Dermis blood vessel endothelial cell (primary cell): ENCODE data around the gene ABCA4. TPM values are rescaled to one million over a fixed set of nuclear protein-coding genes. Genes with fewer than 3 reads are reported as not detected.
"Not testable (repeated sequence)": the region's sequence is repeated elsewhere in the genome, so short reads cannot be mapped to it uniquely, and the experiment has no call there.

Experiments
- DNase-seq: peaks from one replicate; pipeline ENCODE4 v3.0.0; 2010
- total RNA-seq: library from RNA; depleted of rRNA; stranded (reverse); fragments of >200 nt; gene quantifications from 2 replicates; pipeline ENCODE4 v1.2.3, GENCODE V29; 2014

ABCA4 gene
- total RNA-seq, 1 donor from 2014 or later = 113 TPM

GRCh38 chr1:93972341-93972740 is 148.6 kb downstream of the ABCA4 start:
- DNase-seq = no peak

GRCh38 chr1:93969887-93970286 is 151.1 kb downstream of the ABCA4 start:
- no peak for DNase-seq

DNA sequence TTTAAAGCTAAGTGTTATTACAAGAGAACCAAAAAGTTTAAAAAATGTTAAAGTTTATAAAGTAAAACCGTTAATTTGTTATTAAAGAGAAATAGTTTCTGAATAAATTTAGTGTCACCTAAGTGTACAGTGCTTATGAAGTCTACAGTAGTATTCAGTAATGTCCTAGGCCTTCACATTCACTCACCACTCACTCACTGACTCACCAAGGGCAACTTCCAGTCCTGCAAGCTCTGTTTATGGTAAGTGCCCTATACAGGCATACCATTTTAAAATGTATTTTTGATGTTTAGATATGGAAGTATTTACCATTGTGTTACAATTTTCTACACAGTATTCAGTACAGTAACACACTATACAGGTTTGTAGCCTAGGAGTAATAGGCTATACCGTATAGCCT is 151.6 kb downstream of the ABCA4 start:
- no peak for DNase-seq

GRCh38 chr1:93967306-93967705 is 153.6 kb downstream of the ABCA4 start:
- peak; percentile 42 for DNase-seq

- peak; percentile 15 for DNase-seq
Measured at GRCh38 chr1:93965888-93966287, 155.1 kb downstream of the ABCA4 start.

DNA sequence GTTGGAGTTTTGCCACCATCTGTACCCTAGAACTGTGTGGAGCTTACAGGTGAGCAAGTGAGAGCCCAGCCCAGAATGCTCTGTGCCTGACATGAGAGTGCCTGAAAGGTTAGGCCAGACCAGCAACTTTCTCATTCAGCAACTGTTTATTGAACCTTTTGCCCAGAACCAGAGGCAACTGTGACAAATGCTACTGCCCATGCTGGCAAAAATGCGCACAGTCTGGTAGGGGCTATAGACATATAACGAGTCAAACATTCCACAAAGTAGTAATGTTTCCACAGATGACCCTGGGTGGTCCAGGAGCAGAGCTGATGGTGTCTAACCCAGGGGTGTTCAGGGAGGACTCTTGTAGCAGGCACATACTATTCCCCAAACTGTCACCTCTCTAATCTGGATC is 155.7 kb downstream of the ABCA4 start:
- DNase-seq = no peak

DNA sequence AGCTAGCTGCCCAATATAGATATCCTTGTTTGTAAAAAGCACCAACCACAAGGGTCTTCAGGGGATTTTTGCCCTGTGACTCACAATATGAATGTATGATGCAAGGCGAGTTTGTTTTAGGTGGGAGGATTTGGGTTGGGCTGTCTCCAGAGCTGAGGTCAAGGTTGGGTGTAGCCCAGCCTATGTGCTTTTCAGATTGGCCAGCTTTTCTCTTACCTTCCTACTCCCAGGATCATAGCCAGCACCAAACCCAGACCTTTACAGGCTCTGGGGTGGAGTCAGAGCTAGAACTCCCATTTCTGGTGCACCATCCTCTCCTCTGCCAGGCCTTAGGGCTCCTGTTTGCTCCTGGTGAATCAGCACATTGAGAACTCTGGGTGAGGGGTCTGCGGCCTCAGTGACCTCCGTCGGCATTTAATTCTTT is 156.2 kb downstream of the ABCA4 start:
- DNase-seq = no peak

DNA sequence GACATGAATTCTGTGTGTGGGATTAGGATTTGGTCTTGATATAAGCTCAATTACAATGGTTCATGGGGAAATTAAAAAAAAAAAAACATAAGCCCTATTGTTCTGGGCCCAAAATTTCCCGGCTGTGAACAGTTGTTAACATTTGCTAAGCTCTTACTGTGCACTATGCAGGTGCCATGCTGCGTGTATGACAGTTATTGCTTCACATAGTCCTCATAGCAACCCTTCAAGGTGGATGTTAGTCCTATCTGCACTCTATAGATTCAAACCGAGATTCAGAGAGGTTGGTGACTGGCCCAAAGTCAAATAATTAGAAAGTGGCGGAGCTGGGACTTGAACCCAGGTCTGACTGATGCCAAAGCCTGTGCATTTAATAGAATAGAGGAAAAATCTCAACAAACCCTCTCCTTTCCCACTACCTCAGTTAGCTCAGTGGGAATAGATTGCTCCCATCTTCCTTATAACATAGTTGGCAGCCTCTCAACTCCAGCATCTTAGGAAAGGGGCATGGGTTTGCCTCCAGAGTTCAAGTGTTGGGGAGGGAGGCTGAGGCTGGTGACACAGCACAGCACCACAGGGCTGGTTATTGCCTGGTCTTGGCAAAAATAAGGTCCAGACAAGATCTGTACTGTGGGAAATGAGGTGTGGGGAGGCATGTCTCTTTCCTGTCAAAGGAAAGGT is 156.7 kb downstream of the ABCA4 start:
- DNase-seq = no peak

DNA sequence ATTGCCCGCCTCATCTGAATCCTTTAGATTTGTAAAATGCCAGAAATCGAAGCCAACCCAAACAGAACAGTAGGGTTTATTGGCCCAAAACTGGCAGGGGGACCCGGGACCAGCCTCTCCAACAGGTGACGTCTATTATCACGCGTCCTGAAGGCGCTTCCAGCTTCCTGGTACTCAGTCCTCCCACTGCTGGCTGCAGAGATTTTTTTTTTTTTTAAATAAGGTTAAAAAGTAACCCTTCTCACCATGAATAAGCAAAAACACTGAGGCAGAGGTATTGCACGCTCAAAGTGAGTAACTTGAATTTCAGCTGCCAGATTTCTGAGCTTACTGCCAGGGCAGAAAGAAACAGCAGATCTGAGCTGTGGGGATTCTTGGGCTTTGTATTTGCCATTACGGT is 157.4 kb downstream of the ABCA4 start:
- no peak for DNase-seq

GRCh38 chr1:93961906-93962305 is 159.0 kb downstream of the ABCA4 start:
- DNase-seq = no peak

GRCh38 chr1:93961443-93961842 is 159.5 kb downstream of the ABCA4 start:
- DNase-seq = no peak

DNA sequence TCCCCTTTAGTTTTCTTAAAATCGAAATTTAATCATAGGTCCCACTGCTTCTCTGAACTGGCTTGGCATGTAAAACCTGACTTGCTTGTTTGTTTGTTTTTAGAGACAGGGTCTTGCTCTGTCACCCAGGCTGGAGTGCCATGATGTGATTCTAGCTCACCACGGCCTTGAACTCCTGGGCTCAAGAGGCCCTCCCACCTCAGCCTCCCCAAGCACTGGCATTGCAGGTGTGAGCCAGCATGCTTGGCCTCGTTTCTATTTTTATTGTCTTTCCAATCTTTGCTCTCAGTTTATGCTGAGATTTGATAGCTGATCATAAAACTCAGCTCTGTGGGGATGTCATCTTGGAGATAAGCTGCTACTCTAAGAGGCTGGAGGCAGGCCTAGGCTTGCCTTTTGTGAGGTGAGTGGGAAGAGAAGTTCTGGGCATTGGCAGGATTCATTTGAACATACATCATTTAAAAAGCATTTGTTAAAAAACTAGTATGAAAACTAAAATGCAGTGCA is 160.3 kb downstream of the ABCA4 start:
- no peak for DNase-seq

- DNase-seq = no peak
Measured at GRCh38 chr1:93959413-93959812, 161.5 kb downstream of the ABCA4 start.

- no peak for DNase-seq
Measured at GRCh38 chr1:93958726-93959100, 162.2 kb downstream of the ABCA4 start.

DNA sequence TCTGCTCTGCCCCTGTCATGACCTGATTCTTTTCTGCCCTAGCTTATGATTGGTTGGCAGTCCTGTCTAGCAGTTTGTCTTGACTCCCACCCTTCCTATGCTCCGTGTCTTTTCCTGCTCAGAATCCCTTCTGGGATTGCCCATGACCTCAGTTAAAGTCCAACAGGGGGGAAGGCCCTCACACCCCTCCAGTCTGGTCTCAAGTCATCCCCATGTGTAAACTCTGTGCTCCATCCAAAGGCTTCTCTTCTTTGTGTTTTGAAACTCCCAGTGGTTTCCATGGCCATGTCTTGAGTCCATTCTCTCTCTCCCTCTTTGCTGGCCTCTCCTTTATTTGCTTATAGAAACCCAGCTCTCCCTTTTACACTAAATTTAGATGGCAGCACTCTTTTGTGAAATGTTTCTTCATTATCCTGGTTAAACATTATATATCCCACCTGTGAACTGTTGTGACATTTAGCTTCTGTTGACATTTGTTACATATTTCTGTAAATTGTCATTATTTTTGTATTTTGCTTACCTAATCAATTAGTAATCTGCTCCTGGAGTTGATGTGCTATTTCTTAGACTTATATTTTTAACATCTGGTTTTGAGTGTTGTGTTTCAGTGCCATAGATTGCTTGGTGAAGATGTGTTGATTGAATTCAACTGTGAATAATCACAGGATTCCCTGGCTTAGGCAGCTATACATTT is 162.8 kb downstream of the ABCA4 start:
- DNase-seq = no peak

DNA sequence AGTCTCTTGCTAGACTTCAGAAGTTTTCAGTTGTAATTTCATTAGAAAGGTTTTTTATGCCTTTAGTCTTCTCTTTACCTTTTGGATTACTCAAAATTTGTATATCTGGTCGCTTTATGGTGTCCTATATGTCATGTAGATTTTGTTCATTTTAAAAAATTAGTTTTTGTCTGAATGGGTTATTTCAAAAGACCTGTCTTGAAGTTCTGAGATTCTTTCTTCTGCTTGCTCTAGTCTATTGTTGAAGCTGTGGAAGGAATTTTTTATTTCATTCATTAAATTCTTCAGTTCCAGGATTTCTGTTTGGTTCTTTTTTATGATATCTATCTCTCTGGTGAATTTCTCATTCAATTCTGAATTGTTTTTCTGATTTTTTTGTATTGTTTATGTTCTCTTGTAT is 165.2 kb downstream of the ABCA4 start:
- DNase-seq = no peak

DNA sequence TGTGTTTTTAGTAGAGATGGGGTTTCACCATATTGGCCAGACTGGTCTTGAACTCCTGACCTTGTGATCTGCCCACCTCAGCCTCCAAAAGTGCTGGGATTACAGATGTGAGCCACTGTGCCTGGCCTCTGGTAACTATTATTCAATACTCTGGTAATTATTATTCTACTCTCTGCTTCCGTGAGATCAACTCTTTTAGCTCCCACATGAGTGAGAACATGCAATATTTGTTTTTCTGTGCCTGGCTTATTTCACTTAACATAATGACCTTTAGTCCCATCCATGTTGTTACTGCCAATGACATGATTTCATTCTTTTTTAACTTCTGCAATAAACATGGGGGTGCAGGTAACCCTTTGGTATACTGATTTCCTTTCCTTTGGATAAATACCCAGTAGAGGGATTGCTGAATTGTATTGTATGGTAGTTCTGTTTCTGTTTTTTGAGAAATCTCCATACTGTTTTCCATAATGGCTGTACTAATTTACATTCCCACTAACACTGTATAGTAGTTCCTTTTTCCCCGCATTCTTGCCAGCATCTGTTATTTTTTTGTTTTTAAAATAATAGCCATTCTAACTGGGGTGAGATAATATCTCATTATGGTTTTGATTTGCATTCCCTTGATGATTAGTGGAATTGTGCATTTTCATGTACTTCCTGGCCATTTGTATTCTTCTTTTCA is 173.8 kb downstream of the ABCA4 start:
- not testable (repeated sequence) for DNase-seq

Other genes starting within 250 kb of the ABCA4 start
- 33.2 and 40.4 TPM in 2 replicates for gene DNTTIP2, start 241.9 kb downstream of the ABCA4 start, total RNA-seq
- gene GCLM, start 211.7 kb downstream of the ABCA4 start, total RNA-seq = 19.4 and 33.7 TPM in 2 replicates
- 254 and 371 TPM in 2 replicates for gene ARHGAP29, start 116.4 kb upstream of the ABCA4 start, total RNA-seq